Prostate gland (tissue), 1 donor: ENCODE results near the gene ADGRG7.

Experiments used
- POLR2A ChIP-seq: fragments of 450-650 bp; IDR thresholded peaks from one replicate; pipeline ENCODE4 v1.6.1; 2016; ENCODE audit warnings: antibody characterized with exemption, mild to moderate bottlenecking
- POLR2AphosphoS5 ChIP-seq: sonication (generic); formaldehyde crosslinking; IDR thresholded peaks from one replicate; pipeline ENCODE4 v1.6.1; 2017; ENCODE audit warnings: antibody characterized with exemption

GRCh38 chr3:100640633-100641032, 31.2 kb downstream of the ADGRG7 start:
- TF ChIP-seq POLR2AphosphoS5 (no peak), POLR2A (no peak)
